NCI-H1930 (cell line): ENCODE data around the gene SEMA5A.

ENCODE experiments used
- DNase-seq, 2 experiments: peaks; one replicate each; lab custom pipeline; 2025; lab: John Stamatoyannopoulos, UW

Gene SEMA5A

DNA sequence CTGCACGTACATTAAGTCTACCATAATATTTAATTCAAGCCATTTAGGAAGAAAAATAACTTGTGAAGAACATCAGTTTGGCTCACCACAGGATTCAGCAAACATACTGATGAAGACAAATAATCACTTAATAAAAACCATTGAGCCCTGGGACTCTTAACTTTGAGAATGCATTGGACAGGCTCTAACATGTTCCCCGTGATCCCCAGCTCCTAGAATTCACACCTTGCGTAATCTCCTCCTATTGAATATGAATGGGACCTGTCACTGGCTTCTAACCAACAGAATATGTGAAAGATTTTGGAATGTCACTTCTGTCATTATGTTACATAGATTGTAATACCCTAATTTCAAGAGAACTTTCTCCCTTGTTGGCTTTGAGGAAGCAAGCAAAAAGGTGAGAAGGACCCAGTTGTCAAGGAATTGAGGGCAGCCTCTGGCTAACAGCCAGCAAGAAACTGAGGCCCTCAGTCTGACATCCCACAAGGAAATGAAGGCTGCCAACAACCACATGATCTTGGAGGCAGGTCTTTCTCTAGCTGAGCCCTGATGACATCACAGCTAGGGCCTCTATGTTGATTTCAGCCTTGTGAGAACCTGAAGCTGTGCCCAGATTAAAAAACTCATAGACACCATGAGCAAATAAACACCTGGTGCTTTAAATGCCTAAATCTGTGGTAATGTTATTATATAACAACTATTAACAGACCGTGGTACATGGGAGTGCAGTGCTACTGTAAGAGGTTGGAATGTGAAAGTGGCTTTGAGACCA is 433.2 kb downstream of the SEMA5A start:
- DNase-seq: no peak

DNA sequence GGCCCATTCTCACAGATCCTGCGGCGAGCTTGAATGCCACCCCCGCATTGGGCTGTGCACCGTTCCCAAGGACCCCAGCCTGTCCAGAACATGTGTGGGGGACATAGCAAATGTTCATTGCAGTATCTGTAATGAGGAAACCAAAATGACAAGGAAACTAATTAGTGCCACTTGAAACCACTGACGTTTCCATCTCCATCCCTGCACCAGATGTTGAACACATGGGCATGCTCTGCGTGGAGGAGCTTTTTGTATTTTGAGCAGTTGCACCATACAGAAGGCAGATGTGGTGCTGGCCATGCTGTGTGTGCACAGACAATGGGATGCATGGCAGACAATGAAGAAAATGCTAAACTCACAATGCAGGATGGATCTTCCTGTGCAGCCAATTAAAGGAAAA is 437.7 kb downstream of the SEMA5A start:
- no peak for DNase-seq

DNA sequence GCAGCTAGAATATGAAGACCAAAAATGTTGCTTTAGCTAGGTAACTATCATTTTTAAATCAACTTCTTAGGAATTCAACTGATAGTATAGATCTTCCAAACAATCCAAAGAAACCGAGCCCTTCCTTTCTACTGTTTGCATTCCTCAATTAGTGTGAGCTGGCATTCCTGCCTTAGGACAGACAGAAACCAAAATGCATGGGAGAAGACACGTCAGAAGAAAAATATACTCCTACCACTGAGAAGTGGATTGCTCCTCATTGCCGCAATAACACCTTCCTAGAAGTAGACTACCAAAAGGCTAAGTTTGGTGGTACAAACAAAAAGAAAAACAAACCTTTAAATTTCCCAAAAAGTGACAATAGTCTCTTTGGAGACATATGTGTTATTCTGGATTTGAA is 440.0 kb downstream of the SEMA5A start:
- no peak for DNase-seq

DNA sequence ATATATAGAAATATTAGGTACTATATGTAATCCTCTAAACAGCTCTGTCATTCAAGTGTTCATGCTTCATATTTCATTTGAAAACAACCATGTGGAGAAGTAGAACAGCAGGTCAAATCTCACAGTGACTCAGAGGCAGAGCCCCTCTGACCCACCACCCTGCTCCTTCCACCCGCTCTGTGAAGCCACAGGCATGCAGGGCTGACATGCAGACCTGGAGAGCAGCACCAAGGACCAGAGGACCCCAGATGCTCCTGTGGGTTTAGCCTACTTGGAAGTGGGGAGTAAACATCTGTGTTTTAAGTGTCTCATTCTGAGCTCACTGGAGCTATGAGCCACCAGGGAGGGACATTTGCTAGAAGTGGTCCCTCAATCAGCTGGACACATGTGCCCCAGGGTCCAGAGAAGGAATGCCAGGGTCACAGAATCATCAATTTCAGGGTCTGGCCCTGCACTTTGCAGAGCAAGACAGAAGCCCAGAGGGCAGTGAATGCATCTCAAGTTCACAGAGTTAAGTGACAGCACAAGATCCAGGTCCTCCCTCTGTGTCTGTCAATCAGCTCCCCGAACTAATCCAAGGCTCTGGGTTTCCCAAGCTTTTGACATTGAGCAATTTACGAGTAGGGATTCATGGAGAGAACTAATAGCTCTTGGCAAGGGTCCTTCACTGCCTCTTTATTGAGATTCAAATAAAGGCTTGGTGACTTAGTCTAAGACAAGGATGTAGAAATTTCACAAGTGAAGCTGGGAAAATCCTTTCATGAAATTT is 441.1 kb downstream of the SEMA5A start:
- no peak for DNase-seq

DNA sequence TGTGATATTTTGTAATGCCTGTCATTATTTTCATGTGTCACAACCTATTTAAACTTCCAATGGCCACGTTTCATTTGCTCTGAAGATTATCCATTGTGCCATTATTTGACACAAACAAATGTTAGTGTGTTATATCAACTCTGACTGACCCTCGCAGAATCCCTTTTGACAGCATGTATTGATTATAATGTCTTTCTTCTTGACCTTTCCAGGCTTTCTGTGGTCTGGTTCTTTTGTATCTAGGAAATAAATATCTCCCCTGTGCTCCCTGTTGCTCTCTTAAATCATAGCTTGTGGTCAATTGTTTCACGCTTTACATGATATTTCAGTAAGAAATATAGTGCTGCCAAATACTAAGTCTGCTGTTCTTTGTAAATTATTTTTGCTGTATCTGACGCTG is 442.6 kb downstream of the SEMA5A start:
- no peak for DNase-seq

DNA sequence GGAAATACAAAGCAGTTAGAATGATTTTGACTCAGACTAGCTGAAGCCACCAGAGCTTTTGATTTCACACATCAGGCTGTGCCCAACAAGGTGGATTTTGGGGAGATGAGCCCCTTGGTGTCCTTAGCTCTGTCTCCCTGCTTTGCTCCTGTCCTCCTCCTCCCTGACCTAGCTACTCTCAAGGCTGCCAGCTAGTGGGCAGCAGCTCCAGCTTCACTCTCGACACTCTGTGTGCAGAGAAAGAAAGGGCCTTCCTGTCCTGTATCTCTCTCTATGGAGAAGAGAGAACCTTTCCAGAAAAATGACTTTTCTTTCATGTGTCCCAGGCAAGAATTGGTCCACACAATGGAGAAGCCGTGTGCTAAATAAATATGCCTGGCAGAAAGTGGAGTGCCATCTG is 446.2 kb downstream of the SEMA5A start:
- DNase-seq: no peak

DNA sequence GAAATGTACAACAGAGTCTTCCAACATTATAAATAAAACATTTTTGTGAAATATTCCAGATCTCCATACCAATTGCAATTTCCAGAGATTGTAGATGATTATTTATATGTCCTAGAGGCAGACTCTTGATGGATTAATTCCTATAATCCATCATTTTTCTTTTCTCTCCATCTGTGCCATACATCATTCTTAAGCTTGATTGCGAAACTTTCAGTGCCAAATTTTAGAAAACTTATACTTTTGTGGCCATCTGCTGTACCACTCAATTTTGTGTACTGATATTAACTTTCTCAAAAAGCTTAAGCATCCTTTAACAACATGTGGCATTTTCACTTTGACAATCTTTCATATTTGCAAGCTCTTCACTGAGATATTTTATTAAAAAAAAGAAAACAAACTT is 446.9 kb downstream of the SEMA5A start:
- no peak for DNase-seq

DNA sequence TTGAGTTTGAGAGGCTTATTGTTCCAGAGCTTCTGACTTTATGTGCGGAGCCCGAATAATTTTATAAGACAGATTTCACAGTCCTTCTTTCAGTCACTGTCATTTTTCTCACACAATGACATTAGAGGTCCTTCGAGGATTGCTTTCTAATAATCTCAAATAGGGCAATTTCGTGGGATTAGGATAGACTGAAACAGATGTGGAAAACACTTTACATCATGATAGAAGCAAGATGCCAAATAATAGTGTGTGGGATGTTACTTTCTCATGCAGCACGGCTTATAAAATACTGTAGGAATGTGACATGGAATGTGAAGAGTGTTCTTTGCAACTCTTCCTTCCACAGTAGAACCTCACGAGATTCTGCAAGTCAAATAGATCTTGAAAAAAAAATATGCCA is 451.3 kb downstream of the SEMA5A start:
- no peak for DNase-seq

DNA sequence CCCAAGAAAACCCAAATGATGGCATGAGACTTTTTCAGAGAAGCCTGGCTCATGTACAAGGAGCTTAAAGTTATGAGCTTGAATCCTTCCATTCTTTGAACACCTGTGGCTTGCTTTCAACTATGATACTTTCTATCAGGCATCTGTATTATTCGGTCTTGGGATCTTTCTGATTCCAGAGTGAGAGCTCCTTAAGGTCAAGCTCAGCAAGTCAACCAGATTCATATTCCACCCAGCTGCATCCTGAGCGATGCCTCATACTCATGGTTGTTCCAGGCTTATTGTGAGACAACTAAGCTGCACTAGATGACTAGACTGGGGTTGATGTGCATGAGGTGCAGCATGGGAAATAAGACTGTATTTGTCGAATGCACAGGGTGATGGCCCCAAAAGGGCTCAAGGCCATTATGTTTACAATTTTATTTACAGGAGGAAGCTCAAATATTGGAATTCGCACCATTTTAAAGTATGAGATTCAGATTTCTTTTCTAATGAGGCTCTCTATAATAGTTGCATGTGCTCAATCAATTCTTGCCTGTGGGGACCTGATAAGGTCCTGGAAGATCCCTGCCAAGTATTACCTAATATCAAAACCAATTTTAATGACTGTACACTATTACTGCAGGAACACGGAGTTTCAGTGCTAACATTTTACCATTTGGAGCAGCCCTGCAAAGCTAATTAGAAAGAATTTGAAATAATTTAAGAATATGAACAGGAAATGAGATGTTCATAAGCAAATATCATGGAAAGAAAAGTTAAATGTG is 453.8 kb downstream of the SEMA5A start:
- no peak for DNase-seq

DNA sequence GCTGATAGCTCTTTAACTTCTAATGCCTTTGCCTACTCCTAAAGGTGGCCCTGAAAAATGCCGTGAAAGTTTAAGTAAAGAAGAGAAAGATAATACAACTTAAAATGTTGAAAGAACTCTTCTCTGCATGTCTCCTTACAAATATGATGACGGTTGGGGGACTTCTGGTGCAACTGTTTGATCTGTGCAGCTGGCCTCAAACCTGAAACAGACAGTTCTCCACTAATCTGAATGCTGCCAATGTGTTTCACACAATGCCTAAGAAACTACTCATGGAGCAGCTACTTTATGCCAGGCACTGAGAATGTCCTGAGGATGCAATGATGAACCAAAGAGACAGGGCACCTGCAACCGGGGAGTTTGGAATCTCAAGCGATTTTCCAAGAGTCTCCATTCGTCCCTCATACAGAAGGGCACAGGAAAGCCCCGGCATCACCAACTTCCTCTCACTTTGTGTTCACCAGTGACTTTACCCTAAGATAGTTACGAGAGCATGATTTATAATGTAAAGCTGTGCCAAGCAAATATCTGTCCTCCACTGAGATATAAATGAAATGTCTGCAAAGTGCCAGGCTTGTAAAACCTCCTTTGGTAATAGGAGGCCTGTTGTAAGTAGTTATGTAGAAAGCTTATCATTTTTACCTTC is 455.4 kb downstream of the SEMA5A start:
- no peak for DNase-seq

DNA sequence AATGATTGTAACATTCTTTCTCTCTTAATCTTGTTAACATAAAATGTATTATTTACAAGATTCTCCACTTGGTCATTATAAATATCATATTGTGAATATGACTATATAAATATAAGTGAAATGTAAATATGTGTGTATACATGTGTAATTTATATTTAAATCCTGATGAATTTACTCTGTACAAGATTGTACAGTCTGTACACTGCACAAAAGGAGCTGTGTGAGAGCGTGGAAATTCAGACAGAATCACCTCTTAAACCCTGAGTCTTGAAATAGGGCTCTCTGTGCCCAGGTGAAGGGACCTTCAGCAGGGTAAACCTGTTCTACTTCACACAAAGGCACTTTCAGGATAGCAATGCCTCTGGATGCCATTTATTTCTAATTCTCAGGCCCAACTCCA is 456.0 kb downstream of the SEMA5A start:
- DNase-seq: no peak

DNA sequence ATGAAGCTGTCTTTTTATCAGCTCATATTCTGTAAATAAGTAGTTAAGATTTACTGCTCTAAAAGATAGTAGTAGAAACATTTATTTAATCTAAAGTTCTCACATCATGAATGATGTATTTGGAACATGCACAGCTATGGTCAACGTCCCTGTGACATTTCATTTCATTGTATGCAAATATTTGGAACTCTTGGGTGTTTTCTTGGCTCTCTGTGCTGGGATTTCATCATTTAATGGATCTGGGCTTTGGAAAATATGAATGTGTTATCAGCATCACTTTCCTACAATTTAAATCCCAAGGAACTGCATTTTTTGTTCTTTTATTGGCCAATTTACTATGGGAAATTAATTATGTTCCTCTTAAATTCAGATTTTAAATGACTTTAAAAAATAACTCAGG is 462.9 kb downstream of the SEMA5A start:
- DNase-seq: no peak

DNA sequence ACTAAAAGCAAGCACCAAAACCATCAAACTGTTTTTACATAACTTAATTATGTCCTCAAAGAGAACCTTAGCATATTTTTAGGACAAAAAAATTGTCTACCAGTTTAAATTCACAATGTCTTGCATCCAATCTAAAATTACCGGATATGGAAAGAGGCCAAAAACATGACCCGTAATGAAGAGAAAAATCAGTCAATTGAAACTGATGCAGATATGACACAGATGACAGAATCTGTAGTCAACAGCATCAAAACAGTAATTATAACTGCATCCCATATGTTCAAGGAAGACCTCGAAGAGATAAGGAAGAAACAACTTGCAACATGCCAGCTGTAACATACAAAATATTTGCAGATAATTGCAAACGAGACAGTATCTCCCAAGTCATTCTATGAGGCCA is 473.2 kb downstream of the SEMA5A start:
- DNase-seq: no peak

DNA sequence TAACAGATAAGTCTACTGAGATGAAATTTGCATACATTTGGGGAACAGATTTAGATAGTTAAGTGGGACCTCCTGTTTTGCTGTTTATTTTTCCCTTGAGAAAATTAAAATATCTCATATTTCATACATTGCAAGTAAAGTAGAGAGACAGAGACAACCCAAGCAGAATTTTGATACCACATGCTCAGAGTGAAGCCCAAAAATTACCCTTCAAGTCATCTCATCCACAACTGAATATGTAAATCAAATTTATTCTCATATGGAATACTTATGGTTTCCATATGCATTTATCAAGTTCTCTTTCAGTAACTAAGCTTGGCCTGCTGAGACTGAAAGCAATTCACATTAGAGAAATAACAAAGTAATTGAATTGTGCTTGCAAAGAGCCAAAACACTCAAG is 474.4 kb downstream of the SEMA5A start:
- no peak for DNase-seq

DNA sequence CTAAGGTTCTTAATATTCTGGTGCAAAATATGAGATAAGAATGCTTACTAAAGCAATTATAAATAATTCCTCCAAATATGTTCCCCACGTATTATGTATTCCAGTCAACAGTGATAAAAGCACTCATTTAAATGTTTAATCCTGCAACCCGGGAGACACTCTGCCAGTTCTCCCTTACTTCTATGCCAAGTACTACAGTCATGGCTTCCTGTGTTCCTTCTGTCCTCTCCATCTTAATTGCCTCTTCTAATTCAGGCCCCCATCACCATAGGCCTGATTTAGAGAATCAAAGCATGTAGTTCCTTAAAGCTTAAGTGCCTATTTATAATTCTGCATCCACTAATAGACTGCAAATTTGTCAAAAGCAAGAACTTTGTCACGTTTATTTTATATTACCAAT is 474.8 kb downstream of the SEMA5A start:
- DNase-seq: no peak

DNA sequence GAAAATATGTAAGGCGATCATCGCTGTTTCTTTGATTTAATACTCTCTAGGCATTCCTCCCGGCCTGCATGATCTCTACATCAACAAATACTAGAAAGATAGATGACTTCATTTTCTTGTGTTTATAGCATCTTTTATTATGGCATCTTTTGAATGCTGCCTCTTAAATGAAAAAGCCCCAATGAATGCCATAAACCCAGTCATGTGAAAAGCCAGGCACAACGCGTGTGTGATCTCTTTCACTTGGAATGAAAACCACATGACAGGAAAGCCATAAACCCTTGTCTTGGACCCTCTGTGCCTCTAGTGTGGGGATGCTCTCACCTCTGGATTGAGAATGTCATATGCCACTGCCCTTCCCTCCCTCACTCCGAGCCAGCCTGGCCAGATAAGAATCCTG is 476.2 kb downstream of the SEMA5A start:
- DNase-seq: no peak

DNA sequence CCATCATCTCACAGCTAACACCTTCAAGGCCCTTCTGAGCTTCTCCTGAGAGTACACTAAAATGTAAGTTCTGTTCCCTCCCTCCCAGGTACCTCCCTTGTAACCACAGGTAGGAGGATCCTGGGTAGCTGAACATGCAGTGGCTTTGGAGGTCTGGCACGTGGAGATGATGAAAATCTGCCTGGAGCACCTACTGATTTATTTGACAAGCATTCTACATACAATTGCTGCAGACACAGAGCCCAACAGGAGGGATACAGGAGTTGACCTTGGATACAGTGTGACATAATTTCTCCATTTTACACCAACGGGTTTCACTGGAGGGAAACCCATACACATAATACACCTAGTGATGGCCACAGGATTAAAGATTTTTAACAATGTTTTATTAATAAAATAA is 478.7 kb downstream of the SEMA5A start:
- DNase-seq: no peak

DNA sequence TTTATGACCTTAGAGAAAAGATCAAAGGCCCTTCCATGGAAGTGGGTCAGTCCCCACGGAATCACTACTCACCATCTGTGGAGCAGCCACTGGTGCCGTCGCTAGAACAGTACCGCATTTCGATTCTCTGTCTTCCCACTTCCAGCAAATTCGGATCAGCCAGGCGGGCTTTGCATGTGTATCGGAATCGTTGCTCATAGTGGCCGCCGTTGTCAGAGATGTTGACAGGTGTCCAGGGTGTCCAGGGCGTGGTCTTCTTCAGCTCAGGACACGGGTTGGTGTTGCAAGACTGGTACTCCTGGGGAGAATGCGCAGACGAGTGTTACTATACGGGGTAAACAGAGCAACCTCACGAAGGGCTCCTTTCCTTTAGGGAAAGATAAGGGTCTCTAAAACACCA is 479.5 kb downstream of the SEMA5A start:
- DNase-seq: no peak

DNA sequence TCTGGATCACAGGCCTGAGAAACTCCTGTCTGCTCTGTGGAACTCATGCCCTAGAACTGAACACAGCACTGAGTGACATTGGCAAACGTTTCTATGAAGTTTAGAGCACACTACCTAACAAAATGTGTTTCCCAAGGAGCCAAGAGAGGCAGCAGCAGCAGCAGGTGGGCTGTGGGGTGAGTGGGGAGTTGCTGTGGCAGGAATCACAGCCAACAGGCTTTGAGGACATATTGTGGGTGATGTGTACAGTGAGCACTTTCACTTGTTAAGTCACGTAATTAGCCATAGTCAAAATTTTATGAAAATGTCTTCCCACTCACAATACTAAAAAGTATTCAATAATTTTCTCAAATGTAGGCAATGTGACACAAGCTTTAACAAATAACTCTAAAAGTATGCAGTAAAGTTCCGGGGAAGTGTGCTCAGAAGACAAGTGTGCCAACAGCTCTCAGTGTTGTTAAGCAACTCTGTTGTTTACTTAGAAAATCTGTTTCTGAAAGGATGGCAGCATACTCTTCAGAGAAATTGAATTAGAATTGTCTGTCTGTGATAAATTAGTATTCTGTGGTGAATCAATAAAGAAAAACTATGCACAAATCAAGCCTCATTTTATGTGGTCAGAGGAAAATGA is 482.1 kb downstream of the SEMA5A start:
- DNase-seq: no peak

DNA sequence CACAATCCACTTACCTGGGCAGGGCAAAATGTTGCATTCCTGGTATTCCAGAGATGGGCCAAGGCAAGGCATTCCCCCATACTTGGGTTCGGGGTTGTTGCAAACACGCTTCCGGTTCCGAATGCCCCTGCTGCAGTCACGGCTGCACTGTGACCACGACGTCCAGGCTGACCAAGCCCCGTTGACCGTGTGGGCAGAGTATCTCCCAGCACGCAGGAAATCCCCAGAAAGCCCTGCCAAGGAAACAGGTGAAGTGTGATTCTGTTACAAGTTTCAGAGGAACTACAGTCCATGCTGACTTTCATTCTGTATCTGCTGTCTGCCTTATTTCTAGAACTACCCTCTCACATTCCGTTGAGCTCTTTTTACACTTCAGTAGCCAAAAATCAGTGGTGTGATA is 483.0 kb downstream of the SEMA5A start:
- no peak for DNase-seq

DNA sequence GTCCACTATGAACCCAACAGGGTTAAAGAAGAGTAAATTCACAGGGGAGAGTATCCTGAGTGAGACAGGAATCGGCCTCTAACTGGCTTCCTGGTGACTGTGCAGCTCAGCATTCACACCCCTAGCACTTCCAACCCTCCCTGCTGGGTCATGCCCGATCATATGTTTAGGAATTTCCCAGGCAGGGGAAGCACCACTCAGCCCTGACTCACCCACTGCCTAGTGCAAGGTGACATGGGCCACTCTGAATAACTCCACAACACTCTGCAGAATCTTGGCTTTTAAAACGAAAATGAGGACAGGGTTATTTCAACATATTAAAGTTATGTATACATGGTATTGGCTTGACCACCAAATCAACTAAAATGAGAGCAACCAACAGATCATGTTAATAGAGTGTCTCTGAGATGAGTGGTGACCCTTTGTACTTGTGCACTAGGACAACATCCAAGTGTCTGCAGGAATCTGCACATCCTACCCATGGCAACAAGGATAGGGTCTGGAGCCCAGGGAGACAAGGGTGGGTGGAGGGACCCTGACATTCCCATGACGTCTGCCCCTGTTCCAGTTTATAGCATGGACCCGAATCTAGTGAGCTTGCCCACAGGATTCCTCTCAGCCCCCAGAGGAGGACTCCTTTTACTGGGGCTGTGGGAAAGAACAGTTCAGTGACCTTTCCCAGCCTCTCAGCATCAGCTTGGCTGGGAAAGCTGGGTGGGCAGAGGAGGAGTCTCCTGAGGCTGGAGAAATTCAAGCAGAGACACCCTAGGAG is 485.8 kb downstream of the SEMA5A start:
- DNase-seq: no peak
